GM12872 (cell line): Measurements from ENCODE around the gene TRPM4.

Experiments used
- CTCF ChIP-seq: IDR thresholded peaks from 3 replicates; pipeline ENCODE4 v1.5.1; 2011; ENCODE audit warnings: low read depth, mild to moderate bottlenecking, low read length, moderate library complexity; ENCODE audit not compliant: insufficient read depth

The TRPM4 gene

GRCh38 chr19:49151267-49152118 lies 6.1 kb upstream of the TRPM4 start:
- TF ChIP-seq CTCF = no peak

GRCh38 chr19:49152119-49152550 lies 5.5 kb upstream of the TRPM4 start:
- TF ChIP-seq CTCF = no peak

- no peak for TF ChIP-seq CTCF
Observed at GRCh38 chr19:49153167-49153809, 4.3 kb upstream of the TRPM4 start.

GRCh38 chr19:49154279-49154678 lies 3.3 kb upstream of the TRPM4 start:
- TF ChIP-seq CTCF = no peak

- TF ChIP-seq CTCF = no peak
Observed at GRCh38 chr19:49155005-49155819, 2.4 kb upstream of the TRPM4 start, which contains the start of gene HRC. TSS of gene HRC (minus strand) at chr19:49155396. CDS start at chr19:49155237, 159 bp downstream.

GRCh38 chr19:49155820-49156346 lies 1.7 kb upstream of the TRPM4 start:
- TF ChIP-seq CTCF = no peak
